ENCODE results near the gene TMEM163.

Gene TMEM163

DNA sequence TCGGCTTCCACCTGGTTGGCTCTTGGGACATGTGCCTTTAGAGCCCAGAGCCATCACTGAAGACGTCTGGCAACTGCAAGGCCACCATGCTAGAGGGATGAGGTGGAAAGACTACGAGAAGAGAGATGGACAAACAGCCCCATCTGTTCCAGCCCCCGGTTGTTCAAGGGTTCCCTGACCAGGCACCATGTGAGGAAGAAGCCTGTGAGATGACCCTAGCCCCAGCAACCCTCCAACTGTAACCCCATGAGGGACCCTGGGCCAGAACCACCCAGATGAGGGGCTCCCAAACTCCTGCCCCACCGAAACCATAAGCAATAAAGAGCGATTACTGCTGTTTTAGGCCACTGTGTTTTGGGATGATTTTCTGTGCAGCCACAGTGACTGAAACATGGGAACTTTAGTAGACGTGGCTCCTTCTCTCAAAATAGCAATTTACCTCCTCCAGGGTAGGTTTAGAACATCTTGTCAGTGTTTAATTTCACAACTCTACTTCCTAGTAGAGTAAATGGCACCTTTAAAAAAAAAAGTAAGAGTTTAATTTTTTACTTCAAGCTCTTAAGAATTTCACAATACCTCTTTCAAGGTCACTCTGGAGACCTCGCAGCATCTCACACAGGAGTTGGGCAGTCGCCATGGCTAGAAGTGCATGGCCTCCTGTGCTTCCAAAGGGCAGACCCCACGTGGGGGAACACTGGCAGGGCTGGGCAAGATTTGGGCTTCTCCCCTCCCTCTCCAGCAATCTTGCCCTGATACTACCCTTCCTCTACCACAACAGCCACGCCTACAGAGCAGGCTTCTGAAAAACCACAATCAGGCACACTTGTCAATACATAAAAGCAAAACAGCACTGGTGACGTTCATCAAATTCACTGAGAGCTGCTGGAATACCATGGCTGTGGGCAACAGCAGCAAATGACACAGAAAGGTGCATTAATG lies 48.8 kb downstream of the TMEM163 start:
- in situ Hi-C loops (cut with HindIII; ENCODE audit: low sequenced_read_pairs): no loop called here
- H3K4me3 ChIP-seq (ENCODE audit: low read depth, low read length): no peak overlapping the region
- TF ChIP-seq, protein P1, sequence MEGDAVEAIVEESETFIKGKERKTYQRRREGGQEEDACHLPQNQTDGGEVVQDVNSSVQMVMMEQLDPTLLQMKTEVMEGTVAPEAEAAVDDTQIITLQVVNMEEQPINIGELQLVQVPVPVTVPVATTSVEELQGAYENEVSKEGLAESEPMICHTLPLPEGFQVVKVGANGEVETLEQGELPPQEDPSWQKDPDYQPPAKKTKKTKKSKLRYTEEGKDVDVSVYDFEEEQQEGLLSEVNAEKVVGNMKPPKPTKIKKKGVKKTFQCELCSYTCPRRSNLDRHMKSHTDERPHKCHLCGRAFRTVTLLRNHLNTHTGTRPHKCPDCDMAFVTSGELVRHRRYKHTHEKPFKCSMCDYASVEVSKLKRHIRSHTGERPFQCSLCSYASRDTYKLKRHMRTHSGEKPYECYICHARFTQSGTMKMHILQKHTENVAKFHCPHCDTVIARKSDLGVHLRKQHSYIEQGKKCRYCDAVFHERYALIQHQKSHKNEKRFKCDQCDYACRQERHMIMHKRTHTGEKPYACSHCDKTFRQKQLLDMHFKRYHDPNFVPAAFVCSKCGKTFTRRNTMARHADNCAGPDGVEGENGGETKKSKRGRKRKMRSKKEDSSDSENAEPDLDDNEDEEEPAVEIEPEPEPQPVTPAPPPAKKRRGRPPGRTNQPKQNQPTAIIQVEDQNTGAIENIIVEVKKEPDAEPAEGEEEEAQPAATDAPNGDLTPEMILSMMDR (IDR thresholded peaks at IDR 0.05; ENCODE audit: low read depth, low read length): no peak
- DNase-seq (ENCODE audit: low read depth, low spot score): no peak

DNA sequence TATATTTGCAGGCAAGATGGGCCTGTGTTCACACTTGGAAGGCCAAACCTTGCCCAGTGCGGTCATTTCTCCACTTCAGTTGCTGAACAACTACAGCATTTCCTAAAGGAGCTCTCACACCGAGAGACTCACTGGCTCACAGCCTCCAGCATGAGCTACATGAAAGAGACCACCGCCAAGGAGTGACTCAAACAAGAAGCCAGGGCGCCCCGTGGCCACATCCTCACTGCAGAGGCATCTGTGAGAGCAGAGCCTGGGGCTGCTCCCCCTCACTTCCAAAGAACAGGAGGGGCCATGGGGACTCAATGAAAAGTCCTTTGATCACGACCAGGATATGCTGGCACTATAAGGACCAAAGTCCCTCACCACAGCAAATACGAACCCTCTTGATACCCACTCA lies 50.0 kb downstream of the TMEM163 start:
- peak; percentile 48 for DNase-seq (ENCODE audit: low read depth, low spot score)
- TF ChIP-seq, protein P1 (IDR thresholded peaks at IDR 0.05; ENCODE audit: low read depth, low read length): no peak
- H3K4me3 ChIP-seq (ENCODE audit: low read depth, low read length): no peak overlapping the region
- in situ Hi-C loops (cut with HindIII; ENCODE audit: low sequenced_read_pairs): no loop called here

DNA sequence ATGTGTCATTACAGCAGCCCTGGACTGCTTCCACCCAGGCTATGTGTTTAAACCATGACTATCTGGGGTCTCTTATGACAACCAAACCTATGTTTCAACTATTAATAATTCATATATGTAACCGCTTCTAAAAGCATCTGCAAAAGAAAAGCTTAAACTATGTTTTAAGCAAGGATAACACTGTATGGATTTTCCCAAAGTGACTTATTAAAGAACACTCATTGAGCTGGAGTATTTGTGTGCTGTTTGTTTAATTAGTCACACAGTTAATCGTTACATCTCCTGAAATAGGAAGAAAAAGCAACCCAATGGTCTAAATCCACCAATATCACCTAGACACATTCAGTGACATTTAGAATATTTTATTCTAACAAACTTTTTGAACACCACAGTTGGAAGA lies 51.3 kb downstream of the TMEM163 start:
- in situ Hi-C loops (cut with HindIII; ENCODE audit: low sequenced_read_pairs): no loop called here
- TF ChIP-seq, protein P1 (IDR thresholded peaks at IDR 0.05; ENCODE audit: low read depth, low read length): no peak
- DNase-seq (ENCODE audit: low read depth, low spot score): no peak
- H3K4me3 ChIP-seq (ENCODE audit: low read depth, low read length): no peak overlapping the region

DNA sequence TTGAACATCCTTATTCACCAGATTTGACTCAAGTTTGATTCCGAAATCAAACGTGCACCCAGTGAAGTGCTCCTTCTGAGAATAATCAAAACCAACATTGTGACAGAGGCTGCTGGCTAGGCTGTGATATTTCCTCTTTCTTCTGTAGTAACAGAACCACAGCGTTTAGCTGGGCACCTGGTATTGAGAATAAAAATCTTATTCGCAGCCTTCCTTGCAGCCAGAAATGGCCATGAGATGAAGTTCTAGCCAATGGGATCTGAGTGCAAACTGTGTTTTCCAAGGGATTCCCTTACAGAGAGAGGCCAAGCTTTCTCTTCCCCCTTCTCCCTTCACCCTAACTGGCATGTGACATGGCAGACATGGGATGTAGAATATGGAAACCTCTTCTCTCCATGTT lies 51.7 kb downstream of the TMEM163 start:
- DNase-seq (ENCODE audit: low read depth, low spot score): no peak

DNA sequence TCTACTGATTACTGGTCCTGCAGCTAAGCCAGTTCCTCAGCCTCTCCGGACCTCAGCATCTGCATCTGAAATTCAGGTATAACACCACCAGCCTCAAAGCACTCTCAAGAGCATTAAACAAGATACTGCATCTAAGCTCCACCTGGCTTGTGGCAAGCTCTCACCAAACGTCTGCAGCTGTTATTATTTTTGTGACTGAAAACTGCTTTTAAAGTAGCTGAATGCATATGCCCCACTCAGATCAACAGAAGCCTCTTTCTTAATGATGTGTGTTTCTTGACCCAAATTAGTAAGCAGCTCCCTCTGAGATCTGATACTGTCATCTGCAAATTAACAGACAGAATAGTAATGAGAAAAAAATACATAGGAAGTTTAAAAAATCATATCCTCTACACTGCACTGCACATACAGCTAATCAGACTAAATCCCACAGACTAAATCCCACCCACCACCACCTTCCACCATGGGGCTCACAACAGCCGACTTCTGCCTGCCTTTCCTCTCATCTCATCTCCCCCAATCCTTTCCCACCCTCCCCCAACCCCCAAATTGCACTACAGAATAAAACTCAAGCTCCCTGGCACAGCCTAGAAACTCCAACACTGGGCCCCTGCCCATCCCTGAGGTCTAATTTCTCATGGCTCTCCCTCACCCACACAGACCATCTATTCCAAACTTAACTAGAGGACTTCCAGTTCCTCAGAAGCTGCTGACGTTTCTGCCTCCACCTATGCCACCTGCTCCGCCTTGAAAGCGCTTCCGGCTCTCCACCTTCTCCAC lies 52.9 kb downstream of the TMEM163 start:
- TF ChIP-seq, protein P1 (IDR thresholded peaks at IDR 0.05; ENCODE audit: low read depth, low read length): no peak
- H3K4me3 ChIP-seq (ENCODE audit: low read depth, low read length): no peak overlapping the region
- in situ Hi-C loops (cut with HindIII; ENCODE audit: low sequenced_read_pairs): no loop called here
- DNase-seq (ENCODE audit: low read depth, low spot score): no peak

More for the DNA sequence above, 51.7 kb downstream of the TMEM163 start:
- in situ Hi-C loops (cut with HindIII; ENCODE audit: low sequenced_read_pairs): no loop called here
- TF ChIP-seq, protein P1 (IDR thresholded peaks at IDR 0.05; ENCODE audit: low read depth, low read length): no peak
- H3K4me3 ChIP-seq (ENCODE audit: low read depth, low read length): no peak overlapping the region
